ENCODE results near the gene SLC35G2.
"Not testable (repeated sequence)": the region's sequence is repeated elsewhere in the genome, so short reads cannot be mapped to it uniquely, and the experiment has no call there.

SLC35G2 gene

GRCh38 chr3:136891934-136892855, 73.3 kb downstream of the SLC35G2 start:
- Histone ChIP-seq H3K4me2 (ENCODE audit: low read depth, low read length, poor library complexity, severe bottlenecking) (peak overlapping the region; percentile 37), H3K4me3 (ENCODE audit: insufficient read depth, low read length, poor library complexity, severe bottlenecking) (no peak overlapping the region), H3K9me3 (ENCODE audit: insufficient read depth, low read length) (no peaks in the 10 kb centered on the region), H3K79me2 (ENCODE audit: insufficient read depth, low read length) (peaks cover 99% of the 10 kb centered on the region), H3K36me3 (ENCODE audit: low read length) (peaks cover 8% of the 10 kb centered on the region; the same call in 1 of the 2 replicates), H3F3A (ENCODE audit: insufficient read depth) (peaks cover 18% of the 10 kb centered on the region), H3K9me2 (replicated peaks; ENCODE audit: insufficient read depth, low read length) (no peaks in the 10 kb centered on the region), H3K27ac (ENCODE audit: low read depth, low read length) (peak overlapping the region; percentile 43), H3K27me3 (ENCODE audit: low read length) (no peaks in the 10 kb centered on the region), H4K20me1 (ENCODE audit: low read depth, low read length) (no peaks in the 10 kb centered on the region; the same call in 1 of the 2 replicates), H3K9ac (ENCODE audit: low read length) (no peak overlapping the region), H2AFZ (ENCODE audit: low read depth, low read length, severe bottlenecking) (no peak overlapping the region)
- TF ChIP-seq CTCF (IDR thresholded peaks at IDR 0.05; ENCODE audit: insufficient read depth, low read length, poor library complexity, severe bottlenecking) = no peak
- no peak for TF ChIP-seq EZH2phosphoT487 (conservative IDR thresholded peaks at IDR 0.05; ENCODE audit: low read length)

GRCh38 chr3:136893848-136894443, 75.0 kb downstream of the SLC35G2 start:
- Histone ChIP-seq H4K20me1 (ENCODE audit: low read depth, low read length) (no peaks in the 10 kb centered on the region; the same call in 1 of the 2 replicates), H3K36me3 (ENCODE audit: low read length) (peaks cover 8% of the 10 kb centered on the region; the same call in 1 of the 2 replicates), H3K79me2 (ENCODE audit: insufficient read depth, low read length) (peaks cover 98% of the 10 kb centered on the region), H3K9me3 (ENCODE audit: insufficient read depth, low read length) (no peaks in the 10 kb centered on the region), H3K27me3 (ENCODE audit: low read length) (no peaks in the 10 kb centered on the region), H3K4me3 (ENCODE audit: insufficient read depth, low read length, poor library complexity, severe bottlenecking) (no peak overlapping the region), H3F3A (ENCODE audit: insufficient read depth) (peaks cover 35% of the 10 kb centered on the region), H3K27ac (ENCODE audit: low read depth, low read length) (peak overlapping the region; percentile 11; the same call in 1 of the 2 replicates), H3K4me2 (ENCODE audit: low read depth, low read length, poor library complexity, severe bottlenecking) (peak overlapping the region; percentile 37), H3K9ac (ENCODE audit: low read length) (no peak overlapping the region), H2AFZ (ENCODE audit: low read depth, low read length, severe bottlenecking) (no peak overlapping the region), H3K9me2 (replicated peaks; ENCODE audit: insufficient read depth, low read length) (no peaks in the 10 kb centered on the region)
- TF ChIP-seq EZH2phosphoT487 (conservative IDR thresholded peaks at IDR 0.05; ENCODE audit: low read length) = no peak
- TF ChIP-seq CTCF (IDR thresholded peaks at IDR 0.05; ENCODE audit: insufficient read depth, low read length, poor library complexity, severe bottlenecking) = no peak

GRCh38 chr3:136897171-136897570, 78.2 kb downstream of the SLC35G2 start:
- H3K79me2 ChIP-seq (ENCODE audit: insufficient read depth, low read length) = peaks cover 98% of the 10 kb centered on the region
- not testable (repeated sequence) for H3K4me3 ChIP-seq (ENCODE audit: insufficient read depth, low read length, poor library complexity, severe bottlenecking); H2AFZ ChIP-seq (ENCODE audit: low read depth, low read length, severe bottlenecking); H4K20me1 ChIP-seq (ENCODE audit: low read depth, low read length); H3K27me3 ChIP-seq (ENCODE audit: low read length); H3K9ac ChIP-seq (ENCODE audit: low read length); H3K9me3 ChIP-seq (ENCODE audit: insufficient read depth, low read length); H3K9me2 ChIP-seq (replicated peaks; ENCODE audit: insufficient read depth, low read length)
- H3K36me3 ChIP-seq (ENCODE audit: low read length) = peaks cover 15% of the 10 kb centered on the region
- peaks cover 59% of the 10 kb centered on the region for H3F3A ChIP-seq (ENCODE audit: insufficient read depth)
- H3K4me2 ChIP-seq (ENCODE audit: low read depth, low read length, poor library complexity, severe bottlenecking) = peak overlapping the region; percentile 50
- peak overlapping the region; percentile 85 for H3K27ac ChIP-seq (ENCODE audit: low read depth, low read length)

Data from SU-DHL-6 (cell line).